HG03135 (cell line): Measurements from ENCODE around the gene SNCB.

ENCODE experiments used
- ATAC-seq: cut with Tn5 transposase; IDR thresholded peaks from one replicate; pipeline ENCODE4 v1.9.1; 2021; ENCODE audit warnings: mild to moderate bottlenecking, moderate library complexity; ENCODE audit not compliant: unreplicated experiment

Gene SNCB

GRCh38 chr5:176629853-176630680 lies at the start of gene SNCB, which contains the start of gene EIF4E1B:
Gene SNCB, minus strand, starts transcription at chr5:176630534. Its CDS starts 880 bp downstream, at chr5:176629654.
Gene EIF4E1B, plus strand, starts transcription at chr5:176630675. Its CDS starts 12,113 bp downstream, at chr5:176642788.
- peak; percentile 53 for ATAC-seq

- no peak for ATAC-seq
Observed at GRCh38 chr5:176679365-176680225, 49.3 kb upstream of the SNCB start.

- no peak for ATAC-seq
Observed at GRCh38 chr5:176678584-176678983, 48.2 kb upstream of the SNCB start.

GRCh38 chr5:176677209-176677939 lies 47.0 kb upstream of the SNCB start:
- ATAC-seq, result no peak

GRCh38 chr5:176676361-176676824 lies 46.1 kb upstream of the SNCB start:
- peak; percentile 67 for ATAC-seq

GRCh38 chr5:176675676-176676360 lies 45.5 kb upstream of the SNCB start:
- ATAC-seq, result no peak

GRCh38 chr5:176674799-176675198 lies 44.5 kb upstream of the SNCB start:
- ATAC-seq, result no peak

- ATAC-seq, result no peak
Observed at GRCh38 chr5:176673651-176674583, 43.6 kb upstream of the SNCB start.

GRCh38 chr5:176671890-176672747 lies 41.8 kb upstream of the SNCB start:
- no peak for ATAC-seq

- ATAC-seq, result no peak
Observed at GRCh38 chr5:176671399-176671798, 41.1 kb upstream of the SNCB start.

GRCh38 chr5:176670449-176670848 lies 40.1 kb upstream of the SNCB start:
- ATAC-seq, result no peak

GRCh38 chr5:176667637-176668036 lies 37.3 kb upstream of the SNCB start:
- ATAC-seq, result no peak

GRCh38 chr5:176665517-176665916 lies 35.2 kb upstream of the SNCB start:
- no peak for ATAC-seq

- ATAC-seq, result no peak
Observed at GRCh38 chr5:176664886-176665285, 34.6 kb upstream of the SNCB start.

- no peak for ATAC-seq
Observed at GRCh38 chr5:176664479-176664878, 34.1 kb upstream of the SNCB start.

- ATAC-seq, result no peak
Observed at GRCh38 chr5:176663566-176663965, 33.2 kb upstream of the SNCB start.

- no peak for ATAC-seq
Observed at GRCh38 chr5:176662371-176663333, 32.3 kb upstream of the SNCB start.
